Left ventricle myocardium inferior (tissue), 1 donor: ENCODE results near the gene CPNE5. TPM values are rescaled to one million over a fixed set of nuclear protein-coding genes. Genes with fewer than 3 reads are reported as not detected.
"Not testable (repeated sequence)": the region's sequence is repeated elsewhere in the genome, so short reads cannot be mapped to it uniquely, and the experiment has no call there.

ENCODE experiments used
- DNase-seq: peaks from one replicate; pipeline ENCODE4 v3.0.0-alpha.2; 2020
- H3K27ac ChIP-seq: fragments of 200-600 bp; replicated peaks from 2 replicates; pipeline ENCODE4 v1.8.0; 2021
- H3K27me3 ChIP-seq: fragments of 200-600 bp; 2 replicates; pipeline ENCODE4 v1.8.0; 2021; ENCODE audit warnings: low read depth
- H3K36me3 ChIP-seq: fragments of 200-600 bp; 2 replicates; pipeline ENCODE4 v1.8.0; 2021
- H3K4me1 ChIP-seq: fragments of 200-600 bp; 2 replicates; pipeline ENCODE4 v1.8.0; 2021
- H3K4me3 ChIP-seq: fragments of 200-600 bp; 2 replicates; pipeline ENCODE4 v1.8.0; 2021; ENCODE audit warnings: mild to moderate bottlenecking, moderate library complexity
- H3K9me3 ChIP-seq: fragments of 200-600 bp; replicated peaks from 2 replicates; pipeline ENCODE4 v1.8.0; 2021
- CTCF ChIP-seq: fragments of 200-600 bp; IDR thresholded peaks from 2 replicates; pipeline ENCODE4 v1.8.0; 2021; ENCODE audit warnings: antibody characterized with exemption, mild to moderate bottlenecking, borderline replicate concordance
- intact Hi-C: fragments of 100-400 bp; cut with micrococcal nuclease; formaldehyde crosslinking; loops from one replicate; pipeline ENCODE4 v1.11.0; 2022
- total RNA-seq: library from RNA; stranded (reverse); fragmentation: NEBNext Ultra II Directional; extraction: Animal tissue kit (Norgen Biotek cat#: 25700); gene quantifications from one replicate; pipeline ENCODE4 v1.2.1, GENCODE V29; 2021
- donor health status: DM: no; HTN: yes; CAD: no; lungs with severe emphysema.

The CPNE5 gene
- total RNA-seq, 1 donor from 2014 or later = 26.5 TPM

GRCh38 chr6:36712816-36713215, 126.4 kb downstream of the CPNE5 start:
- Histone ChIP-seq H3K27ac (no peak overlapping the region), H3K4me1 (no peaks in the 10 kb centered on the region), H3K4me3 (no peak overlapping the region), H3K27me3 (no peaks in the 10 kb centered on the region), H3K9me3 (no peaks in the 10 kb centered on the region), H3K36me3 (no peaks in the 10 kb centered on the region)
- TF ChIP-seq CTCF = no peak
- intact Hi-C loops = no loop called here
- DNase-seq = no peak

- intact Hi-C loops = no loop called here
- no peak overlapping the region for H3K27ac ChIP-seq
- H3K4me3 ChIP-seq = no peak overlapping the region
- H3K27me3 ChIP-seq = peaks cover 3% of the 10 kb centered on the region
- no peak for DNase-seq
- no peaks in the 10 kb centered on the region for H3K36me3 ChIP-seq
- no peaks in the 10 kb centered on the region for H3K4me1 ChIP-seq
- TF ChIP-seq CTCF = no peak
- H3K9me3 ChIP-seq = no peaks in the 10 kb centered on the region
Measured at GRCh38 chr6:36706339-36706738, 132.9 kb downstream of the CPNE5 start.

- H3K27me3 ChIP-seq, H3K36me3 ChIP-seq, intact Hi-C loops, H3K4me1 ChIP-seq, DNase-seq, H3K9me3 ChIP-seq, H3K4me3 ChIP-seq, H3K27ac ChIP-seq: not testable (repeated sequence)
Measured at GRCh38 chr6:36704961-36705577, 134.2 kb downstream of the CPNE5 start.

GRCh38 chr6:36703982-36704381, 135.3 kb downstream of the CPNE5 start:
- no peaks in the 10 kb centered on the region for H3K36me3 ChIP-seq
- no peaks in the 10 kb centered on the region for H3K9me3 ChIP-seq
- H3K4me1 ChIP-seq = no peaks in the 10 kb centered on the region
- intact Hi-C loops = no loop called here
- no peak overlapping the region for H3K27ac ChIP-seq
- no peak for TF ChIP-seq CTCF
- no peak overlapping the region for H3K4me3 ChIP-seq
- peaks cover 3% of the 10 kb centered on the region for H3K27me3 ChIP-seq
- DNase-seq = no peak

GRCh38 chr6:36703081-36703606, 136.1 kb downstream of the CPNE5 start:
- no peak overlapping the region for H3K4me3 ChIP-seq
- no peak overlapping the region for H3K27ac ChIP-seq
- intact Hi-C loops = no loop called here
- H3K9me3 ChIP-seq = no peaks in the 10 kb centered on the region
- no peaks in the 10 kb centered on the region for H3K4me1 ChIP-seq
- H3K27me3 ChIP-seq = peaks cover 3% of the 10 kb centered on the region
- TF ChIP-seq CTCF = no peak
- no peaks in the 10 kb centered on the region for H3K36me3 ChIP-seq
- DNase-seq = no peak

GRCh38 chr6:36702656-36703055, 136.6 kb downstream of the CPNE5 start:
- Histone ChIP-seq H3K4me3 (no peak overlapping the region), H3K4me1 (no peaks in the 10 kb centered on the region), H3K36me3 (no peaks in the 10 kb centered on the region), H3K9me3 (no peaks in the 10 kb centered on the region), H3K27me3 (peaks cover 3% of the 10 kb centered on the region), H3K27ac (no peak overlapping the region)
- no peak for TF ChIP-seq CTCF
- intact Hi-C loops = no loop called here
- DNase-seq = no peak
